ENCODE measurements around the gene PRRX1. TPM values are rescaled to one million over a fixed set of nuclear protein-coding genes. Genes with fewer than 3 reads are reported as not detected.

PRRX1 gene
- total and polyA plus RNA-seq, 12 donors, result 23.0 to 113 (median 97.7) TPM

DNA sequence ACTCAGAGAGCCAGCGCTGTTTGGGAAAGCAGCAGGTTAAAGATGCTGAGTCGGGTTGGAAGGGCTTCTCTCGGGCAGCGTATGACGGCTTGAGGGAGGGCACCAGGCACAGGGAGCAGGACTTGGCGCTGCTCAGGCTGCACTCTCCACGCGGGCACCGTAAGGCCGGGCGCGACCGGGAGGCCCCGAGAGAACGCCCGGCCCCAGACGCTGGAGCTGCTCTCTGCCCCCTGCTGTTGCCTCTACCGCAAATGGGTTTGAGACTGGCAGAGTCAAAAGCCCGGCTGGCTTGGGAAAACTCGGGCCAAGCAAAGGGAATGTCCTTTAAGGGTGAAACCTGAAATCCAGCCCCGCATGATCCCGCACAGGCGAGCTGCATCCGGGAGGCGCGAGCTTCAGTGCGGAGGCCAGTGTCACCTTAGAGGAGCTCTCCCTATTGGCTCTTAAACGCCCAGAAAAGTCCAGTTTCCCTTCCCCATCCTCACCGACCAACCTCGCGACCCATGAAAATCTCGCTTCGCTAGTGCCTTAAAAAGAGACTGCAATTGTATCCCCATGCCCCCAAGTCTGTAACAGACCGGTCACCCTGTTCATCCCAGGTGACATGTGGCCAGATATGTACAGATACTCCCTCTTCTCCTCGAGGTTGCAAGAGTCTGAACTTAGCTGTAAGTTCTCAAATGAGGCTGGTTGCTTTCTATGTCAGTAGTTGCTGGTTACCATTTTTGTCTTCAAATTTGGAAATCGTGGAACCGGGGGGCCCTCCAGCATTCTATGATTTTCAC is 1.1 kb downstream of the PRRX1 start:
- H3K27me3 ChIP-seq, result peaks cover 0 to 100% (median 25%) of the 10 kb centered on the region in 7 donors
- peak overlapping the region; percentile 54 to 87 (median 70) for H3K4me3 ChIP-seq
- TF ChIP-seq, protein P1, sequence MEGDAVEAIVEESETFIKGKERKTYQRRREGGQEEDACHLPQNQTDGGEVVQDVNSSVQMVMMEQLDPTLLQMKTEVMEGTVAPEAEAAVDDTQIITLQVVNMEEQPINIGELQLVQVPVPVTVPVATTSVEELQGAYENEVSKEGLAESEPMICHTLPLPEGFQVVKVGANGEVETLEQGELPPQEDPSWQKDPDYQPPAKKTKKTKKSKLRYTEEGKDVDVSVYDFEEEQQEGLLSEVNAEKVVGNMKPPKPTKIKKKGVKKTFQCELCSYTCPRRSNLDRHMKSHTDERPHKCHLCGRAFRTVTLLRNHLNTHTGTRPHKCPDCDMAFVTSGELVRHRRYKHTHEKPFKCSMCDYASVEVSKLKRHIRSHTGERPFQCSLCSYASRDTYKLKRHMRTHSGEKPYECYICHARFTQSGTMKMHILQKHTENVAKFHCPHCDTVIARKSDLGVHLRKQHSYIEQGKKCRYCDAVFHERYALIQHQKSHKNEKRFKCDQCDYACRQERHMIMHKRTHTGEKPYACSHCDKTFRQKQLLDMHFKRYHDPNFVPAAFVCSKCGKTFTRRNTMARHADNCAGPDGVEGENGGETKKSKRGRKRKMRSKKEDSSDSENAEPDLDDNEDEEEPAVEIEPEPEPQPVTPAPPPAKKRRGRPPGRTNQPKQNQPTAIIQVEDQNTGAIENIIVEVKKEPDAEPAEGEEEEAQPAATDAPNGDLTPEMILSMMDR (IDR thresholded peaks at IDR 0.05), result peak in 6 of 9 donors; percentile 9 to 44 (median 30)
- ATAC-seq (peak; percentile 41 to 87 (median 69)), DNase-seq (peak in 1 of 2 donors; percentile 61)
- H3K9me3 ChIP-seq, result no peaks in the 10 kb centered on the region
- peak overlapping the region; percentile 90 to 98 (median 94) for H3K27ac ChIP-seq
- intact Hi-C loops (cut with DNase I), result loop anchor here in 9 of 10 donors (5.0 to 10.0 kb wide), 12 partner anchors 70 to 660 kb away; partner anchors contain the start of genes GORAB (in 5 of the 9) and NTMT2 (in 1 of the 9)
- peaks cover 2 to 53% (median 20%) of the 10 kb centered on the region in 9 donors for H3K4me1 ChIP-seq
- peaks cover 0 to 11% (median 0%) of the 10 kb centered on the region in 9 donors for H3K36me3 ChIP-seq
- 5 to 6% methylated on average over 37 of the region's 37 CpGs for WGBS, 2 donors

GRCh38 chr1:170665629-170666028 is 1.7 kb downstream of the PRRX1 start:
- Histone ChIP-seq H3K4me1 (peaks cover 2 to 55% (median 20%) of the 10 kb centered on the region in 9 donors), H3K9me3 (no peaks in the 10 kb centered on the region), H3K36me3 (peaks cover 0 to 13% (median 0%) of the 10 kb centered on the region in 9 donors), H3K27me3 (peaks cover 0 to 100% (median 25%) of the 10 kb centered on the region in 7 donors), H3K27ac (peak overlapping the region in 9 of 10 donors; percentile 90 to 98 (median 94)), H3K4me3 (peak overlapping the region in 9 of 10 donors; percentile 54 to 87 (median 70))
- intact Hi-C loops (cut with DNase I), result loop anchor here in 9 of 10 donors (5.0 to 10.0 kb wide), 8 partner anchors 69 to 661 kb away; partner anchors contain the start of gene GORAB (in 4 of the 9)
- 43 to 46% methylated on average over 14 of the region's 14 CpGs for WGBS, 2 donors
- ATAC-seq, result no peak
- peak in 1 of 2 donors; percentile 29 for DNase-seq
- TF ChIP-seq, protein P1 (IDR thresholded peaks at IDR 0.05), result no peak

DNA sequence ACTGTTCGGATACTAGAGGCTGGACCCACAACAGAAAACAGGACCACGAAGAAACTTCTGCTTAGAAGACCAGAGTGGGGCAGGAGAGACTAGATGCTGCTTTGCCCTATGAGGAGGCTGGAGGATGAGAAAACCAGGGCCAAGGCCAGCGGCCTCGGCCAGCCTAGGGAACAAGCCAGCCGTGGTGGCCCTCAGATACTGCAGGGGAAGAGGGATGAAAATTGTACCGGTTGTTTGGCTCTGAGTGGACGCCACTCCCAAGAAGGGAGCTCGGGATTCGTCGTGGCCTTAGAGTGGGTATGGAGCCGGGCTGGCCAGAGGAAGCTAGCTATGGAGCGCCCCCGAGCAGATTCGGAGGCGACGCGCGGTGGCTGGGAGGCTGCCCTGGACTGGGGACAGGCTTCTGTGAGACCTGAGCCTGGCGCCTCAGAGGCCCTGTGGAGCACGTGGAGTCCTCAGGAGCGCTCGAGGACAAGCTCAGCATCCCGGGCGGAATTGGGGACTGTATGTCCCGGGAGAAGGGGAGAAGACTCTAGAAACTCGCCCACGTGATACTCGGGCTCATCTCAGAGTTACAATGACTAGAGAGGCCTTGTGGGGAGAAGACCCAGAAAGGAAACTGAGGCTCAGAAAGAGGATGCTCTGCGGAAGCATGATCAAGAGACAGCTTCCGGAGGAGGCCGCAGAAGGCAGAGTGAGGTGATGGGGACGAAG is 2.8 kb downstream of the PRRX1 start:
- no peaks in the 10 kb centered on the region for H3K9me3 ChIP-seq
- peak overlapping the region in 5 of 10 donors; percentile 61 to 87 (median 70) for H3K4me3 ChIP-seq
- peak in 1 of 2 donors; percentile 26 for DNase-seq
- peaks cover 0 to 100% (median 25%) of the 10 kb centered on the region in 7 donors for H3K27me3 ChIP-seq
- peak overlapping the region in 8 of 10 donors; percentile 41 to 98 (median 94) for H3K27ac ChIP-seq
- intact Hi-C loops (cut with DNase I), result loop anchor here in 9 of 10 donors (5.0 to 10.0 kb wide), 8 partner anchors 68 to 662 kb away; partner anchors contain the start of gene GORAB (in 4 of the 9)
- peaks cover 0 to 59% (median 18%) of the 10 kb centered on the region in 9 donors for H3K4me1 ChIP-seq
- 43 to 60% methylated on average over 32 of the region's 32 CpGs for WGBS, 2 donors
- peaks cover 0 to 13% (median 0%) of the 10 kb centered on the region in 9 donors for H3K36me3 ChIP-seq
- no peak for ATAC-seq
- TF ChIP-seq, protein P1 (IDR thresholded peaks at IDR 0.05), result no peak

All from heart right ventricle (tissue), 16 donors.